Smooth muscle cell (in vitro differentiated cells): ENCODE results near the gene TMEM59. TPM values are rescaled to one million over a fixed set of nuclear protein-coding genes. Genes with fewer than 3 reads are reported as not detected.

ENCODE experiments used
- DNase-seq: peaks from one replicate; lab custom pipeline; 2025; ENCODE audit not compliant: unreplicated experiment; lab: John Stamatoyannopoulos, UW
- H2AFZ ChIP-seq: fragments of 200-600 bp; sonication (generic); 2 replicates; pipeline ENCODE4 v1.6.0; 2016; ENCODE audit warnings: antibody characterized with exemption, low read depth, mild to moderate bottlenecking
- H3F3A ChIP-seq: fragments of 200-600 bp; sonication (generic); 2 replicates; pipeline ENCODE4 v1.6.0; 2017; ENCODE audit warnings: antibody characterized with exemption, low read depth
- H3K27ac ChIP-seq: fragments of 200-600 bp; sonication (generic); 2 replicates; pipeline ENCODE4 v1.5.1; 2016; ENCODE audit warnings: low read depth, mild to moderate bottlenecking
- H3K27me3 ChIP-seq: fragments of 200-600 bp; sonication (generic); 2 replicates; pipeline ENCODE4 v1.6.1; 2016; ENCODE audit warnings: low read depth, mild to moderate bottlenecking
- H3K36me3 ChIP-seq: fragments of 200-600 bp; sonication (generic); 2 replicates; pipeline ENCODE4 v1.5.1; 2016; ENCODE audit warnings: low read depth
- H3K4me1 ChIP-seq: fragments of 200-600 bp; sonication (generic); 2 replicates; pipeline ENCODE4 v1.5.1; 2016; ENCODE audit warnings: low read depth
- H3K4me2 ChIP-seq: fragments of 200-600 bp; sonication (generic); 2 replicates; pipeline ENCODE4 v1.6.0; 2016; ENCODE audit warnings: mild to moderate bottlenecking
- H3K4me3 ChIP-seq: fragments of 200-600 bp; sonication (generic); 2 replicates; pipeline ENCODE4 v1.5.1; 2016; ENCODE audit warnings: mild to moderate bottlenecking
- H3K79me2 ChIP-seq: fragments of 200-600 bp; sonication (generic); 2 replicates; pipeline ENCODE4 v1.6.0; 2016; ENCODE audit warnings: low read depth, mild to moderate bottlenecking
- H3K9ac ChIP-seq: fragments of 200-600 bp; sonication (generic); 2 replicates; pipeline ENCODE4 v1.6.0; 2016; ENCODE audit warnings: low read depth
- H3K9me3 ChIP-seq: fragments of 200-600 bp; sonication (generic); replicated peaks from 2 replicates; pipeline ENCODE4 v1.5.1; 2016; ENCODE audit warnings: low read depth
- H4K20me1 ChIP-seq: fragments of 200-600 bp; sonication (generic); 2 replicates; pipeline ENCODE4 v1.6.0; 2016; ENCODE audit warnings: low read depth
- WGBS: methylation state at CpG from one replicate; pipeline ENCODE4 v1.1.7; 2016; ENCODE audit warnings: low lambda C conversion rate; 5-methylcytosine and 5-hydroxymethylcytosine counted together
- microRNA-seq: library from miRNA; unstranded; fragments of <30 nt; microRNA quantifications from one replicate; pipeline ENCODE4, GENCODE V29; 2016; ENCODE audit warnings: borderline number of aligned reads
- polyA plus RNA-seq: library from polyadenylated mRNA; unstranded; fragments of >200 nt; fragmentation: Nextera tagmentation; extraction: Ambion mirVana; gene quantifications from 2 replicates; pipeline ENCODE4 v1.2.1, GENCODE V29; 2016
- small RNA-seq: library from RNA; depleted of rRNA; stranded (forward); fragments of <200 nt; gene quantifications from one replicate; pipeline ENCODE3, GENCODE V24; 2014
- total RNA-seq: library from RNA; depleted of rRNA; stranded (reverse); fragments of >200 nt; gene quantifications from 2 replicates; pipeline ENCODE4 v1.2.3, GENCODE V29; 2014
- TF ChIP-seq, protein P1 (sequence below): fragments of 200-600 bp; sonication (generic); IDR thresholded peaks from 2 replicates; pipeline ENCODE4 v1.5.1; 2017; ENCODE audit warnings: borderline replicate concordance, mild to moderate bottlenecking, antibody characterized with exemption; ENCODE audit not compliant: insufficient read depth, poor library complexity, severe bottlenecking

TMEM59 gene
- total and polyA plus RNA-seq, 2 experiments from 2014 or later = 402 to 444 TPM

- Histone ChIP-seq H3K4me1 (peaks cover 14% of the 10 kb centered on the region), H3F3A (no peaks in the 10 kb centered on the region), H3K9ac (no peak overlapping the region), H3K36me3 (no peaks in the 10 kb centered on the region), H3K27me3 (no peaks in the 10 kb centered on the region), H3K9me3 (no peaks in the 10 kb centered on the region), H2AFZ (no peak overlapping the region), H3K4me2 (no peak overlapping the region), H3K27ac (no peak overlapping the region), H3K79me2 (no peaks in the 10 kb centered on the region), H3K4me3 (no peak overlapping the region), H4K20me1 (no peaks in the 10 kb centered on the region)
- DNase-seq = no peak
- TF ChIP-seq, protein P1, sequence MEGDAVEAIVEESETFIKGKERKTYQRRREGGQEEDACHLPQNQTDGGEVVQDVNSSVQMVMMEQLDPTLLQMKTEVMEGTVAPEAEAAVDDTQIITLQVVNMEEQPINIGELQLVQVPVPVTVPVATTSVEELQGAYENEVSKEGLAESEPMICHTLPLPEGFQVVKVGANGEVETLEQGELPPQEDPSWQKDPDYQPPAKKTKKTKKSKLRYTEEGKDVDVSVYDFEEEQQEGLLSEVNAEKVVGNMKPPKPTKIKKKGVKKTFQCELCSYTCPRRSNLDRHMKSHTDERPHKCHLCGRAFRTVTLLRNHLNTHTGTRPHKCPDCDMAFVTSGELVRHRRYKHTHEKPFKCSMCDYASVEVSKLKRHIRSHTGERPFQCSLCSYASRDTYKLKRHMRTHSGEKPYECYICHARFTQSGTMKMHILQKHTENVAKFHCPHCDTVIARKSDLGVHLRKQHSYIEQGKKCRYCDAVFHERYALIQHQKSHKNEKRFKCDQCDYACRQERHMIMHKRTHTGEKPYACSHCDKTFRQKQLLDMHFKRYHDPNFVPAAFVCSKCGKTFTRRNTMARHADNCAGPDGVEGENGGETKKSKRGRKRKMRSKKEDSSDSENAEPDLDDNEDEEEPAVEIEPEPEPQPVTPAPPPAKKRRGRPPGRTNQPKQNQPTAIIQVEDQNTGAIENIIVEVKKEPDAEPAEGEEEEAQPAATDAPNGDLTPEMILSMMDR = no peak
- WGBS = 65% methylated on average over 6 of the region's 6 CpGs
These were observed 71.8 kb downstream of the TMEM59 start for GRCh38 chr1:53981220-53981619.

- Histone ChIP-seq H2AFZ (no peak overlapping the region), H3K36me3 (no peaks in the 10 kb centered on the region), H3K27me3 (no peaks in the 10 kb centered on the region), H3F3A (no peaks in the 10 kb centered on the region), H3K9me3 (no peaks in the 10 kb centered on the region), H4K20me1 (no peaks in the 10 kb centered on the region), H3K4me1 (peaks cover 14% of the 10 kb centered on the region), H3K4me2 (no peak overlapping the region), H3K27ac (no peak overlapping the region), H3K79me2 (no peaks in the 10 kb centered on the region), H3K9ac (no peak overlapping the region), H3K4me3 (no peak overlapping the region)
- TF ChIP-seq, protein P1 = no peak
- DNase-seq = no peak
- WGBS = 88% methylated on average over 13 of the region's 13 CpGs
These were observed 73.1 kb downstream of the TMEM59 start for GRCh38 chr1:53979712-53980450.

Small RNA genes lying within 50 kb of the gene (microRNA-seq; reads per million reads assigned to microRNA genes)
- not detected for gene MIR4781

Small RNA genes lying within 50 kb of the gene (small RNA-seq; reads per million reads assigned to genes)
- gene AL353898.1 (not detected), gene AL353898.2 (not detected)

Other genes starting within 250 kb of the TMEM59 start
- 20.2 and 28.4 TPM in 2 replicates for gene NDC1, start 214.9 kb downstream of the TMEM59 start, total RNA-seq
- gene NDC1, start 214.9 kb downstream of the TMEM59 start, polyA plus RNA-seq = 4.9 and 5.5 TPM in 2 replicates
- 44.2 and 45.9 TPM in 2 replicates for gene YIPF1, start 163.4 kb downstream of the TMEM59 start, total RNA-seq
- 32.4 and 33.0 TPM in 2 replicates for gene YIPF1, start 163.4 kb downstream of the TMEM59 start, polyA plus RNA-seq
- not detected in 2 replicates for gene DIO1, start 159.0 kb downstream of the TMEM59 start, total RNA-seq
- gene DIO1, start 159.0 kb downstream of the TMEM59 start, polyA plus RNA-seq = 0.16 TPM in 1 of 2 replicates, not detected in the other
- 23.3 and 27.4 TPM in 2 replicates for gene IFT25, start 107.5 kb downstream of the TMEM59 start, total RNA-seq
- 45.1 and 46.3 TPM in 2 replicates for gene IFT25, start 107.5 kb downstream of the TMEM59 start, polyA plus RNA-seq
- 36.5 and 56.2 TPM in 2 replicates for gene LRRC42, start 106.9 kb downstream of the TMEM59 start, total RNA-seq
- gene LRRC42, start 106.9 kb downstream of the TMEM59 start, polyA plus RNA-seq = 37.0 and 38.0 TPM in 2 replicates
- gene LDLRAD1, start 35.0 kb downstream of the TMEM59 start, total RNA-seq = not detected in 2 replicates
- gene LDLRAD1, start 35.0 kb downstream of the TMEM59 start, polyA plus RNA-seq = not detected in 2 replicates
- 2.1 and 4.9 TPM in 2 replicates for gene TCEANC2, start 404 bp upstream of the TMEM59 start, total RNA-seq
- 2.3 and 4.6 TPM in 2 replicates for gene TCEANC2, start 404 bp upstream of the TMEM59 start, polyA plus RNA-seq
- not detected in 2 replicates for gene CDCP2, start 99.8 kb upstream of the TMEM59 start, total RNA-seq
- not detected in 2 replicates for gene CDCP2, start 99.8 kb upstream of the TMEM59 start, polyA plus RNA-seq
- gene CYB5RL, start 146.8 kb upstream of the TMEM59 start, total RNA-seq = 1.3 and 1.5 TPM in 2 replicates
- gene CYB5RL, start 146.8 kb upstream of the TMEM59 start, polyA plus RNA-seq = 3.2 and 3.8 TPM in 2 replicates
- 70.9 and 85.5 TPM in 2 replicates for gene MRPL37, start 147.0 kb upstream of the TMEM59 start, total RNA-seq
- 96.4 and 100.0 TPM in 2 replicates for gene MRPL37, start 147.0 kb upstream of the TMEM59 start, polyA plus RNA-seq